ENCODE data around the gene MFAP2. TPM values are rescaled to one million over a fixed set of nuclear protein-coding genes. Genes with fewer than 3 reads are reported as not detected.
"Not testable (repeated sequence)": the region's sequence is repeated elsewhere in the genome, so short reads cannot be mapped to it uniquely, and the experiment has no call there.

MFAP2 gene
- total RNA-seq, 1 experiment from 2014 or later: 0.50 TPM

DNA sequence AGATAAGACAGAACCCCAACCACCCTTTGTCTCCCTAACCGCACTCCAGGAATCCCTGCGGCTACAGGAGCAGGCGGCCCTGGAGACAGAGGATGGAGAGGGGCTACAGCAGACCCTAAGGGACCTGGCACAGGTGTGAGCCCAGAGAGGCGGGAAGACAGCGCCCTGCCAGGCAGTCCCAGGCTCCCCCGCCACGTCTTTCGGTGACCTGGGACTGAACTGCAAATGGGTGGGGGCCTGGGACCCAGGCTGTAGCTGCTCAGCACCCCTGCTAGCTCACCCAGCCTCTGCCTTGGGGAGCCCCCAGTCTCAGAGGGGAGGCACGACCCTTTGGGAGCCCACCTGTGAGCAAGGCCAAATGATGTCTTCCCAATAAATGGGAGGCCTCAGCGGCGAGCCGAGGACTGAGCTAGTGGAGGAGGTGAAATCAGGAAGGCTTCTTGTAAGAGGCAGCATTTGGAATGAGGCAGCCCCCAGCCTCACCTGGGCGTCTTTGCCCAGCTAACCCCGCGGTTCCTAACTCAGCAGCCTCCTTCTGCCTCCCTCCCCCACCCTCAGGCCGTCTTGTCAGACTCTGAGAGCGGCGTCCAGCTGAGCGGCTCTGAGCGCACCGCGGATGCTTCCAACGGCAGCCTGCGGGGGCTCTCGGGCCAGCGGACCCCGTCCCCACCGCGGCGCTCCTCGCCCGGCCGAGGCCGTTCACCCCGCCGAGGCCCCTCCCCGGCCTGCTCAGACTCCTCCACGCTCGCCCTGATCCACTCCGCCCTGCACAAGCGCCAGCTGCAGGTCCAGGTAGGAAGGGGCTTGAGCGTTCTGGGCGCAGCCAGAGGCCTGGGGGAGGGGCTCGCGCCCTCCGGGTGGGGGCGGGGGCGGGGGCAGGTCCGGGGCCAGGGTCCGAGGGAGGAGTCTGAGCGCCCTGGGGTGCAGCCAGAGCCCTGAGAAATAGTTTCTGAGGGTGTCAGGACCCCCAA lies 41.8 kb downstream of the MFAP2 start:
- no peaks in the 10 kb centered on the region for H3K27me3 Mint-ChIP-seq (ENCODE audit: unreplicated experiment)
- TF ChIP-seq, protein P1, sequence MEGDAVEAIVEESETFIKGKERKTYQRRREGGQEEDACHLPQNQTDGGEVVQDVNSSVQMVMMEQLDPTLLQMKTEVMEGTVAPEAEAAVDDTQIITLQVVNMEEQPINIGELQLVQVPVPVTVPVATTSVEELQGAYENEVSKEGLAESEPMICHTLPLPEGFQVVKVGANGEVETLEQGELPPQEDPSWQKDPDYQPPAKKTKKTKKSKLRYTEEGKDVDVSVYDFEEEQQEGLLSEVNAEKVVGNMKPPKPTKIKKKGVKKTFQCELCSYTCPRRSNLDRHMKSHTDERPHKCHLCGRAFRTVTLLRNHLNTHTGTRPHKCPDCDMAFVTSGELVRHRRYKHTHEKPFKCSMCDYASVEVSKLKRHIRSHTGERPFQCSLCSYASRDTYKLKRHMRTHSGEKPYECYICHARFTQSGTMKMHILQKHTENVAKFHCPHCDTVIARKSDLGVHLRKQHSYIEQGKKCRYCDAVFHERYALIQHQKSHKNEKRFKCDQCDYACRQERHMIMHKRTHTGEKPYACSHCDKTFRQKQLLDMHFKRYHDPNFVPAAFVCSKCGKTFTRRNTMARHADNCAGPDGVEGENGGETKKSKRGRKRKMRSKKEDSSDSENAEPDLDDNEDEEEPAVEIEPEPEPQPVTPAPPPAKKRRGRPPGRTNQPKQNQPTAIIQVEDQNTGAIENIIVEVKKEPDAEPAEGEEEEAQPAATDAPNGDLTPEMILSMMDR (IDR thresholded peaks at IDR 0.05; ENCODE audit: unreplicated experiment): no peak
- no peak overlapping the region for H3K27ac Mint-ChIP-seq (ENCODE audit: unreplicated experiment)
- no peaks in the 10 kb centered on the region for H3K9me3 Mint-ChIP-seq (ENCODE audit: low read depth, unreplicated experiment)
- H3K4me1 Mint-ChIP-seq (ENCODE audit: low read depth, unreplicated experiment): no peaks in the 10 kb centered on the region
- DNase-seq: no peak
- no peak overlapping the region for H3K4me3 Mint-ChIP-seq (ENCODE audit: low read depth, unreplicated experiment)
- CTCF ChIA-PET: no interaction called here
- no TSS peak for BruUV-seq (replicated peaks)
- intact Hi-C loops (cut with micrococcal nuclease; ENCODE audit: unreplicated experiment): no loop called here
- no peaks in the 10 kb centered on the region for H3K36me3 Mint-ChIP-seq (ENCODE audit: insufficient read depth, unreplicated experiment)

GRCh38 chr1:16936580-16936979 lies 43.8 kb downstream of the MFAP2 start:
- H3K36me3 Mint-ChIP-seq (ENCODE audit: insufficient read depth, unreplicated experiment); intact Hi-C loops (cut with micrococcal nuclease; ENCODE audit: unreplicated experiment); H3K27me3 Mint-ChIP-seq (ENCODE audit: unreplicated experiment); H3K27ac Mint-ChIP-seq (ENCODE audit: unreplicated experiment); BruUV-seq (replicated peaks); H3K4me1 Mint-ChIP-seq (ENCODE audit: low read depth, unreplicated experiment); H3K4me3 Mint-ChIP-seq (ENCODE audit: low read depth, unreplicated experiment); CTCF ChIA-PET; H3K9me3 Mint-ChIP-seq (ENCODE audit: low read depth, unreplicated experiment); DNase-seq: not testable (repeated sequence)

DNA sequence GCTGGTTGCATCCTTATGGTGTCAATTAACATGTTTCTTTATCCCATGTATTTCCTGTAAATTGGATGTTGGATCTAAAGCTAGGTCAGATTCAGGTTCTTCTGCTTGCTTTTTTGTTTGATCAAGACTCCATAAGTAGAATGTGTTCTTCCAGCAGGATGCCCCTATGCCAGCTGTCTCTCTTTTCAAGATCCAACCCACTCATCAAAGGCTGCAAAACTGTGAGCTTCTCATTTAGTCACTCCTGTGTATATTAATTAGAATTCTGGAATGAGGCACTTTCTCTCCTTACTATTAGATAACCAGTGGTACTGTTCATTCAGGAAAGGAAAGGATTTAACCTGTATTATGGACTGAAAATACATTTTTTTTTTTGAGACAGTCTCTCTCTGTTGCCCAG lies 46.5 kb downstream of the MFAP2 start:
- H3K4me3 Mint-ChIP-seq (ENCODE audit: low read depth, unreplicated experiment); DNase-seq; H3K36me3 Mint-ChIP-seq (ENCODE audit: insufficient read depth, unreplicated experiment); H3K9me3 Mint-ChIP-seq (ENCODE audit: low read depth, unreplicated experiment); intact Hi-C loops (cut with micrococcal nuclease; ENCODE audit: unreplicated experiment); H3K27me3 Mint-ChIP-seq (ENCODE audit: unreplicated experiment); H3K4me1 Mint-ChIP-seq (ENCODE audit: low read depth, unreplicated experiment); BruUV-seq (replicated peaks); CTCF ChIA-PET; H3K27ac Mint-ChIP-seq (ENCODE audit: unreplicated experiment): not testable (repeated sequence)

DNA sequence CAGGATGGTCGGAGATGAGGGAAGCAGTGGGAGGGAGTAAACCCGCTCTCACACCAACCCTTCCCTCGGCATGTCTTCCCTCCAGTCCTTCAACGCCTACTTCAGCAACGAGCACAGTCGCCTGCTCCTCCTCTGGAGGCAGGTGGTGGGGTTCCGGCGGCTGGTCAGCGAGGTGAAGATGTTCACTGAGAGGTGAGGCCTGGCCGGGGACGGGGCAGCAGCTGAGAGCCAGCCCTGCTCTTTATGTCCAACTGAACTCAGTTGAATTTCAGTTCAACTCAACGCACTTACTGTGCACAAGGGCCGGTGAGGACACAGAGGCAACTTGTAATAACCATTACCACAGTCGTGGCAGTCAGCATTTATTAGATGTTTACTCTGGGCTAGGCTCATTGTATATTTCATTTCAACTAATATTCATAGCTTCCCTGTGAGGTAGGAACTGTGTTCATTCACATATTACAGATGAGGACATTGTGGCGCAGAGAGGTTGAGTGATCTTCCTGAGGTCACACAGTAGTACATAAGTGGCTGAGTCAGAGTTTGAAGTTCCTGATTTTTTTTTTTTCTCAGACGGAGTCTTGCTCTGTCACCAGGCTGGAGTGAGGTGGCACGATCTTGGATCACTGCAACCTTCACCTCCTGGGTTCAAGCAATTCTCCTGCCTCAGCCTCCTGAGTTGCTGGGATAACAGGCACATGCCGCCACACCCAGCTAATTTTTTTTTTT lies 49.0 kb downstream of the MFAP2 start:
- H3K4me1 Mint-ChIP-seq (ENCODE audit: low read depth, unreplicated experiment); CTCF ChIA-PET; H3K36me3 Mint-ChIP-seq (ENCODE audit: insufficient read depth, unreplicated experiment); H3K4me3 Mint-ChIP-seq (ENCODE audit: low read depth, unreplicated experiment); DNase-seq; H3K9me3 Mint-ChIP-seq (ENCODE audit: low read depth, unreplicated experiment); H3K27me3 Mint-ChIP-seq (ENCODE audit: unreplicated experiment); BruUV-seq (replicated peaks); intact Hi-C loops (cut with micrococcal nuclease; ENCODE audit: unreplicated experiment); H3K27ac Mint-ChIP-seq (ENCODE audit: unreplicated experiment): not testable (repeated sequence)

DNA sequence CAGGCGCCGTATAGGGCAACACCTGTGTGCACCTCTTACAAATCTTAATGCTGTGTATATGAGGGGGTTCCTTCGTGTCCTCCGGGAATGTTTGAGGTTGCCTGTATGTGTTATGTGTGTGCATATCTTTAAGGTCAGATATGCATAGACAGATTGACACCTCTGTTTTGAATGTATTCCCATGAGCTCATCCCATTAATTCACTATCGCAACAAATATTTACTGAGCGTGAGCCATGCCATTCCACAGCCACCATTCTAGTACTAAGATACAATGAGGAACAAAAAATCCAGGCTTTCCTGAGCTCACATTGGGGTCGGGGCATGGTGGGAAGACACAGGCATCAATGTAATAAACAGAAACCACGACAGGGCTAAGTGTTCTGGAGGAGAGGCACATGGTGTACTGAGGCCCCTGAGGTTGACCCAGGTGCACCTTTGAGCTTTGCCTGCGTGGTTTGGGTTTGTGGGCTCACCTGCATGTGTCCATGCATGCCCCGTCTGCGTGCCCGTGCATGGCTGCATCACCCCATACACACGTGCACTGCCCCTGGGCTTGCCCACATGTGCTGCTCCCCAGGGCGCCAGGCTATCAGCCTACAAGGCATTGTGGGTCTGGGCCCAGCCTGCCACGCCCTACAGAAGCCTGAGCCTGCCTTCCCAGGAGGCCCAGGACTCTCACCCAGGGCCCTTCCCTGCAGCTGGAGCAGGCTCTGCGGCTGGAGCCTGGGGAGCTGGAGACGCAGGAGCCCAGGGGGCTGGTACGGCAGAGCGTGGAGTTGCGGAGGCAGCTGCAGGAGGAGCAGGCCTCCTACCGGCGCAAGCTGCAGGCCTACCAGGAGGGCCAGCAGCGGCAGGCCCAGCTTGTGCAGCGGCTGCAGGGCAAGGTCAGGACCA lies 51.0 kb downstream of the MFAP2 start:
- H3K9me3 Mint-ChIP-seq (ENCODE audit: low read depth, unreplicated experiment); CTCF ChIA-PET; DNase-seq: not testable (repeated sequence)

More for the DNA sequence above, 51.0 kb downstream of the MFAP2 start:
- intact Hi-C loops (cut with micrococcal nuclease; ENCODE audit: unreplicated experiment); H3K27ac Mint-ChIP-seq (ENCODE audit: unreplicated experiment); H3K4me3 Mint-ChIP-seq (ENCODE audit: low read depth, unreplicated experiment); BruUV-seq (replicated peaks); H3K36me3 Mint-ChIP-seq (ENCODE audit: insufficient read depth, unreplicated experiment); H3K4me1 Mint-ChIP-seq (ENCODE audit: low read depth, unreplicated experiment); H3K27me3 Mint-ChIP-seq (ENCODE audit: unreplicated experiment): not testable (repeated sequence)
